PC-3 (cell line): ENCODE data around the gene COA1. TPM values are rescaled to one million over a fixed set of nuclear protein-coding genes. Genes with fewer than 3 reads are reported as not detected.

Source experiments
- ATAC-seq: fragments of 200-7000 bp; cut with Tn5 transposase; 2 replicates; pipeline ENCODE4 v1.9.1; 2020; ENCODE audit warnings: mild to moderate bottlenecking, moderate library complexity
- BruUV-seq: library from RNA; stranded (reverse); fragments of 400-500 nt; replicated peaks from 2 replicates; lab custom pipeline; 2021; lab: Mats Ljungman, UMichigan
- CTCF ChIA-PET: fragments of 300-600 bp; sonication (Branson Sonifier 250); formaldehyde crosslinking; loops from one replicate; lab custom pipeline; 2022; ENCODE audit warnings: antibody characterized with exemption; lab: Charles Lee
- POLR2A ChIA-PET: fragments of 300-600 bp; sonication (Branson Sonifier 250); formaldehyde crosslinking; loops from one replicate; lab custom pipeline; 2022; ENCODE audit warnings: antibody characterized with exemption; ENCODE audit not compliant: unreplicated experiment; lab: Charles Lee
- DNase-seq: peaks from one replicate; pipeline ENCODE4 v3.0.0-alpha.2; 2015
- H2AFZ ChIP-seq: fragments of 300-600 bp; sonication (generic); 2 replicates; pipeline ENCODE4 v1.6.0; 2016; ENCODE audit warnings: antibody characterized with exemption, low read length
- H3F3A ChIP-seq: fragments of 300-600 bp; sonication (generic); one replicate; pipeline ENCODE4 v1.6.0; 2017; ENCODE audit warnings: antibody characterized with exemption, low read length, control low read depth, mild to moderate bottlenecking; ENCODE audit not compliant: unreplicated experiment
- H3K27ac ChIP-seq: fragments of 300-600 bp; sonication (generic); 2 replicates; pipeline ENCODE4 v1.5.1; 2016; ENCODE audit warnings: mild to moderate bottlenecking, low read length
- H3K27me3 ChIP-seq: fragments of 300-600 bp; sonication (generic); 2 replicates; pipeline ENCODE4 v1.6.1; 2016; ENCODE audit warnings: low read length, mixed read lengths
- H3K36me3 ChIP-seq: fragments of 300-600 bp; sonication (generic); 2 replicates; pipeline ENCODE4 v1.6.1; 2016; ENCODE audit warnings: low read depth, mixed run types, low read length, mixed read lengths
- H3K4me1 ChIP-seq: fragments of 300-600 bp; sonication (generic); 2 replicates; pipeline ENCODE4 v1.5.1; 2016; ENCODE audit warnings: low read length; ENCODE audit not compliant: insufficient read depth
- H3K4me2 ChIP-seq: fragments of 300-600 bp; sonication (generic); 2 replicates; pipeline ENCODE4 v1.6.0; 2016; ENCODE audit warnings: low read length
- H3K4me3 ChIP-seq: fragments of 300-600 bp; sonication (generic); 2 replicates; pipeline ENCODE4 v1.5.1; 2016; ENCODE audit warnings: mild to moderate bottlenecking, low read length, mixed read lengths
- H3K79me2 ChIP-seq: fragments of 300-600 bp; sonication (generic); 2 replicates; pipeline ENCODE4 v1.6.1; 2017; ENCODE audit warnings: low read length, mixed read lengths
- H3K9ac ChIP-seq: fragments of 300-600 bp; sonication (generic); 2 replicates; pipeline ENCODE4 v1.6.0; 2016; ENCODE audit warnings: mild to moderate bottlenecking, low read length
- H3K9me2 ChIP-seq: fragments of 300-600 bp; sonication (generic); replicated peaks from 2 replicates; pipeline ENCODE4 v1.6.1; 2016; ENCODE audit warnings: mixed run types, low read length, mixed read lengths
- H3K9me3 ChIP-seq: fragments of 300-600 bp; sonication (generic); 2 replicates; pipeline ENCODE4 v1.6.1; 2016; ENCODE audit warnings: low read length, mixed read lengths
- H4K20me1 ChIP-seq: fragments of 300-600 bp; sonication (generic); 2 replicates; pipeline ENCODE4 v1.6.1; 2016; ENCODE audit warnings: low read length, mixed read lengths
- CTCF ChIP-seq: fragments of 300-600 bp; sonication (generic); conservative IDR thresholded peaks from 2 replicates; pipeline ENCODE4 v1.5.1; 2017; ENCODE audit warnings: antibody characterized with exemption, low read depth, mild to moderate bottlenecking, low read length
- EZH2 ChIP-seq: fragments of 300-600 bp; sonication (generic); IDR thresholded peaks from one replicate; pipeline ENCODE4 v1.6.1; 2017; ENCODE audit warnings: antibody characterized with exemption, mild to moderate bottlenecking, low read length; ENCODE audit not compliant: unreplicated experiment
- EZH2phosphoT487 ChIP-seq: fragments of 300-600 bp; sonication (generic); IDR thresholded peaks from 2 replicates; pipeline ENCODE4 v1.6.1; 2018; ENCODE audit warnings: mild to moderate bottlenecking, antibody characterized with exemption, low read length, borderline replicate concordance
- intact Hi-C: fragments of 100-400 bp; cut with micrococcal nuclease; formaldehyde crosslinking; loops from 2 replicates; pipeline ENCODE4 v1.9.0; 2023
- total RNA-seq: library from RNA; depleted of rRNA; stranded (reverse); fragments of >200 nt; gene quantifications from 2 replicates; pipeline ENCODE4 v1.2.3, GENCODE V29; 2014

COA1 gene
- total RNA-seq, 1 experiment from 2014 or later: 82.0 TPM

DNA sequence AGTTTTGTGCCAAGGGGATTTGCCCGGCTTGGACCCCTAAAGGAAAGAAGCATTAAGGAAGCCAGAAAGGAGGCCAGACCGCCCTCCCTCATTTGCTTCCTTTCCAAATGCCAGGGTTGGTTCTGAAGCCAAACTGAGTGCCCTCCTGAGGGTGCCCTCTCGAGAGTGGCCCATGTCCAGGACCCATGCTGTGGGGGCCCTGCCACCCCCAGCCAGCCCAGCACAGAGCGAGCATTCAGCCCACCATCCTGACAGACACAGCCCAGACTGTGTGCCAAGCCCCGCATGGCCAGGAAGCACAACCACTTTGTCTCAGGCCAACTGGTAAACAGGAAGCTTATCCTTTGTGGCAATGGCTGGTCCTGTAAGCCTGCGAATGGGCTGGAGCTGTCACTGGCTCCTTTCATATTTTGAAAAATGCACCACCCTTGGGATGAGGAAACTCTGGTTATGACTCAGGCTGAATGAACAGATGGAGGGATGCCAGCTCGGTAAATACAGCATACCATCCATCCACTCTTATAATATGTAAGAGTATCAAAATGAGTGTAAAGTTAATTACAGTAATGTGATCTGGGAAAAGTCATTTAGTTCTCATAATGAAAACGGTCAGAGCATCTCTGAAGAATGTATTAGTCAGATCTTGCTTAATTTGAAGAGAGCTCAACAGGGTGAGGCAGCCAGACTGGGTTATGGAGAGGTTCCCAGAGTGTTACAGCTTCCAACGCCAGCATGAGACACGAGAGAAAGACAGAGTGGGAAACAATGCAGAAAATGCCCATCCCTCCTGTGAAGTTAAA lies 81.5 kb downstream of the COA1 start:
- no peaks in the 10 kb centered on the region for H3K27me3 ChIP-seq
- no peaks in the 10 kb centered on the region for H4K20me1 ChIP-seq
- H3K4me2 ChIP-seq: peak overlapping the region; percentile 75
- peak overlapping the region; percentile 99 for H3K27ac ChIP-seq
- H3K36me3 ChIP-seq: peaks cover 23% of the 10 kb centered on the region
- no peak overlapping the region for H2AFZ ChIP-seq
- H3K4me3 ChIP-seq: peak overlapping the region; percentile 33; the same call in 1 of the 2 replicates
- no TSS peak for BruUV-seq
- ChIA-PET CTCF (interaction anchor here (0.6 to 1.4 kb wide), 5 partner anchors 8 to 114 kb away, joined by 3 to 13 read pairs (median 3); partner anchors contain the start of gene STK17A), POLR2A (interaction anchor here (0.5 to 1.5 kb wide), 6 partner anchors 10 to 68 kb away, joined by 3 to 45 read pairs (median 4); partner anchors contain the start of gene STK17A)
- peaks cover 23% of the 10 kb centered on the region for H3F3A ChIP-seq
- no peaks in the 10 kb centered on the region for H3K9me2 ChIP-seq
- H3K9me3 ChIP-seq: no peaks in the 10 kb centered on the region
- ATAC-seq (peak; percentile 64), DNase-seq (peak; percentile 98)
- intact Hi-C loops: loop anchor here (1.0 to 5.0 kb wide), 6 partner anchors 11 to 189 kb away; no protein-coding TSS in a partner anchor
- no peak for TF ChIP-seq EZH2
- TF ChIP-seq EZH2phosphoT487: no peak
- peak overlapping the region; percentile 88 for H3K9ac ChIP-seq
- peaks cover 62% of the 10 kb centered on the region for H3K79me2 ChIP-seq
- H3K4me1 ChIP-seq: peaks cover 73% of the 10 kb centered on the region

GRCh38 chr7:43647339-43647672 lies 82.0 kb downstream of the COA1 start:
- TF ChIP-seq EZH2: no peak
- TF ChIP-seq CTCF: no peak
- DNase-seq: no peak
- ChIA-PET POLR2A (interaction anchor here (0.5 to 1.5 kb wide), 2 partner anchors 10 to 65 kb away, joined by 4 to 45 read pairs; partner anchors contain the start of gene STK17A), CTCF (interaction anchor here (0.7 to 1.4 kb wide), 4 partner anchors 45 to 65 kb away, joined by 3 to 13 read pairs (median 6); partner anchors contain the start of gene STK17A)
- peaks cover 23% of the 10 kb centered on the region for H3F3A ChIP-seq
- H2AFZ ChIP-seq: no peak overlapping the region
- H3K27ac ChIP-seq: peak overlapping the region; percentile 99
- intact Hi-C loops: loop anchor here (5.0 kb wide), 1 partner anchor 190 kb away; no protein-coding TSS in a partner anchor
- H3K9me2 ChIP-seq: no peaks in the 10 kb centered on the region
- H3K27me3 ChIP-seq: no peaks in the 10 kb centered on the region
- TSS peak; percentile 50 for BruUV-seq
- ATAC-seq: no peak
- H3K4me3 ChIP-seq: peak overlapping the region; percentile 33
- H3K36me3 ChIP-seq: peaks cover 23% of the 10 kb centered on the region
- H3K4me1 ChIP-seq: peaks cover 71% of the 10 kb centered on the region
- H3K4me2 ChIP-seq: peak overlapping the region; percentile 71
- no peaks in the 10 kb centered on the region for H4K20me1 ChIP-seq
- peaks cover 64% of the 10 kb centered on the region for H3K79me2 ChIP-seq
- H3K9ac ChIP-seq: peak overlapping the region; percentile 88
- no peaks in the 10 kb centered on the region for H3K9me3 ChIP-seq

DNA sequence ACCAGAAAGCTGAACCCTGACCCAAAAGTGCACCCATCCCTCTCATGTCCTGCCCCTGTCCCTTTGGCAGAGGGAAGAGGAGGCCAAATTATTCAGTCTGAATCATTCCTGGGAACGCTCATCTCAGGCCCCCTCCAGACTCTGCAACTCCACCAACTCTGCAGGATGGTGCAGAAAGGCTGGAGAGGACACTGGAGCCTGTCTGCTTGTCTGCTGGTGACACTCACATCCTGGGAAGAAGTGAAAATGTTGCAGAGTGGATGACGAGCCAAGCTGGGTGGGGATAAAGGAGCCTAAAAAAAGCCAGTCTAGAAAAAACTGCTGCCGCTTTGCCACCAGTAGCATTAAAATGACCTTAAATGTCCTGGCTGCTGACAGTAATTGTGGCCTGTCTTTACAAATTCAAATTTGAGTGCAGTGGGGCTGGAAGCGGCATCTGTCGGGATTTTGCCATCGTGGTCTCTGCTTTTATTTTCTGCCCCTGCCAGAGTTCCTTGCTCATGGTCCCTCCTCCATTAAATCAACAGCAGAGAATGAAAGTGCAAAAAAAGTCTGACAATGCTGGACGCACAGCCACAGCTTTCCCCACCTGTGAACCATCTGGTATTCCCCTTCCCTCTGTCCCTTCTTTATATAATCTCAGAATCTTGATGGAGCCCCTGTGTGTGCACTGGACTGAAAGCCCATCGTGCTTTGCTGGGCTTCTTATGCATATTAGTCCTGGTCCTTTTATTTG lies 82.6 kb downstream of the COA1 start:
- peak overlapping the region; percentile 99 for H3K27ac ChIP-seq
- H3F3A ChIP-seq: peaks cover 23% of the 10 kb centered on the region
- peak overlapping the region; percentile 33 for H3K4me3 ChIP-seq
- ChIA-PET POLR2A (interaction anchor here (1.5 kb wide), 1 partner anchor 64 kb away, joined by 45 read pairs; the partner anchor contains the start of gene STK17A), CTCF (interaction anchor here (0.9 kb wide), 1 partner anchor 64 kb away, joined by 3 read pairs; the partner anchor contains the start of gene STK17A)
- intact Hi-C loops: loop anchor here (5.0 kb wide), 1 partner anchor 191 kb away; no protein-coding TSS in a partner anchor
- BruUV-seq: no TSS peak
- no peaks in the 10 kb centered on the region for H3K9me3 ChIP-seq
- peaks cover 23% of the 10 kb centered on the region for H3K36me3 ChIP-seq
- no peaks in the 10 kb centered on the region for H3K27me3 ChIP-seq
- DNase-seq (peak; percentile 77), ATAC-seq (peak; percentile 23)
- peak overlapping the region; percentile 71 for H3K4me2 ChIP-seq
- peak overlapping the region; percentile 88 for H3K9ac ChIP-seq
- no peak for TF ChIP-seq EZH2
- no peak for TF ChIP-seq EZH2phosphoT487
- no peak for TF ChIP-seq CTCF
- peaks cover 65% of the 10 kb centered on the region for H3K4me1 ChIP-seq
- no peaks in the 10 kb centered on the region for H4K20me1 ChIP-seq
- no peaks in the 10 kb centered on the region for H3K9me2 ChIP-seq
- H2AFZ ChIP-seq: no peak overlapping the region
- peaks cover 61% of the 10 kb centered on the region for H3K79me2 ChIP-seq
